Measurements from ENCODE around the gene TSPAN10.
"Not testable (repeated sequence)": the region's sequence is repeated elsewhere in the genome, so short reads cannot be mapped to it uniquely, and the experiment has no call there.

The TSPAN10 gene

GRCh38 chr17:81636505-81637288, at the start of gene TSPAN10, which contains the start of gene NPLOC4:
TSS of gene TSPAN10 (plus strand) at chr17:81637196. CDS start at chr17:81642413, 5,217 bp downstream.
TSS of gene NPLOC4 (minus strand) at chr17:81637112. CDS start at chr17:81636930, 182 bp downstream.
- peak; percentile 83 for DNase-seq (ENCODE audit: low spot score)

GRCh38 chr17:81589612-81590011, 47.4 kb upstream of the TSPAN10 start:
- DNase-seq (ENCODE audit: low spot score): no peak

GRCh38 chr17:81590121-81590520, 46.9 kb upstream of the TSPAN10 start:
- DNase-seq (ENCODE audit: low spot score): no peak

- DNase-seq (ENCODE audit: low spot score): no peak
Measured at GRCh38 chr17:81591971-81592370, 45.0 kb upstream of the TSPAN10 start.

GRCh38 chr17:81593105-81593871, 43.7 kb upstream of the TSPAN10 start:
- no peak for DNase-seq (ENCODE audit: low spot score)

- DNase-seq (ENCODE audit: low spot score): no peak
Measured at GRCh38 chr17:81599719-81600486, 37.1 kb upstream of the TSPAN10 start.

- DNase-seq (ENCODE audit: low spot score): peak; percentile 75
Measured at GRCh38 chr17:81601525-81602120, 35.4 kb upstream of the TSPAN10 start.

GRCh38 chr17:81603846-81604610, 33.0 kb upstream of the TSPAN10 start:
- no peak for DNase-seq (ENCODE audit: low spot score)

GRCh38 chr17:81607431-81607830, 29.6 kb upstream of the TSPAN10 start:
- no peak for DNase-seq (ENCODE audit: low spot score)

- DNase-seq (ENCODE audit: low spot score): no peak
Measured at GRCh38 chr17:81608082-81608481, 28.9 kb upstream of the TSPAN10 start.

GRCh38 chr17:81608605-81609004, 28.4 kb upstream of the TSPAN10 start:
- no peak for DNase-seq (ENCODE audit: low spot score)

GRCh38 chr17:81609541-81610311, 27.3 kb upstream of the TSPAN10 start:
- DNase-seq (ENCODE audit: low spot score): no peak

- DNase-seq (ENCODE audit: low spot score): no peak
Measured at GRCh38 chr17:81612172-81612970, 24.6 kb upstream of the TSPAN10 start.

- DNase-seq (ENCODE audit: low spot score): no peak
Measured at GRCh38 chr17:81615401-81615930, 21.5 kb upstream of the TSPAN10 start.

- no peak for DNase-seq (ENCODE audit: low spot score)
Measured at GRCh38 chr17:81616877-81617276, 20.1 kb upstream of the TSPAN10 start.

GRCh38 chr17:81618307-81618706, 18.7 kb upstream of the TSPAN10 start:
- DNase-seq (ENCODE audit: low spot score): not testable (repeated sequence)

- DNase-seq (ENCODE audit: low spot score): no peak
Measured at GRCh38 chr17:81621494-81622130, 15.4 kb upstream of the TSPAN10 start.

- DNase-seq (ENCODE audit: low spot score): no peak
Measured at GRCh38 chr17:81630274-81630673, 6.7 kb upstream of the TSPAN10 start.

GRCh38 chr17:81631482-81631881, 5.5 kb upstream of the TSPAN10 start:
- no peak for DNase-seq (ENCODE audit: low spot score)
